Islet of Langerhans (tissue), 1 donor: Measurements from ENCODE around the gene PCDHA1.

ENCODE experiments used
- FAIRE-seq: peaks from one replicate; lab custom pipeline; 2011; peaks lifted over from hg19 to GRCh38; lab: Jason Lieb, UNC

The PCDHA1 gene

DNA sequence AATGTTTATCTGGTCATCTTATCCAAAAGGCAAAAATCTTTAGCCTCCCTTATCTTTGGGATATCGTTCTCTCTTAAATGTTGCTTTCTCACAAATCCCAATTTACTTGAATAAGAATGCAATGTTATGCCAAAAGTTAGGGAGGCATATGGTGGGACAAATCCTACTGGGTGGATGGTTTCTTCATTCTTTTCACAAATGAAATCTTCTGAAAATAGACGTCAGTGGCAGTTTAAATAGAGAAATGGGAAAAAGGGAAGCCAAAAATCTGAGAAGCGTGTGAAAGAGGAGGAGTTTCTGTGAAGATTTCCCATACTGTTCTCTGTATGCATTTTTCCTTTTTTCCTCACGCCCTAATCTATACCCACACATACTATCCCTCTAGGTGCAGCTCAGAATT lies 137.7 kb downstream of the PCDHA1 start:
- no peak for FAIRE-seq

DNA sequence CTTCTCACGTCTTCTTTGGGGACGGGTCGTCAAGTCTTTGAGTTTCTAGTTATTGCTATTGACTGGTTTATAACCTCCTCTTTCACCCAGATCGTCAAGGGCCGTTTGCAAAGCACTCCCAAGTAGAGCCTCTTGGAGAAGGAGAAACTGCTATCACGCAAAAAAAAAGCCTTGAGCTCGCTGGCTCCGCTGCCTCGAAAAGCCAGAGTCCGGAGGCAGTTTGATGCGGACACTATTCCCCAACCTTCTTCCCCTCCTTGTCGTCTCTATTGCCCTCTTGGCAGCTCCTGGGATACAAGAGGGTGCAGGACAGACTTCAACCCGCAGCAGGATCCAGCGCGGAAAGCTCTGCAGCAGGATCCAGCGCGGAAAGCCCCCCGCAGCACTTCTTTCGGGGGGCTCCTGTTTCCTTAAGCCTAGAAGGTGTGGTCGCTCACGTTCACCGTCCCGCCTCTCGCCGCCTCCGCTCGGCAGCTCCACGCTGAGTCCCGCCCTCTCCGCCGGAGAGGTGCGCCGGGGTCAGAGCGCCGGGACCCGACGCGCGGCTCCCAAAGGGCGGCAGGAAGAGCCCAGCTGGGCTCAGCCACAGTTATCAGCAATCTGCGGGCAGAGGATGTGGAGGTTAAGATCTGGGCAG lies 140.0 kb downstream of the PCDHA1 start, which contains the start of gene PCDHAC1:
PCDHAC1 (plus strand) TSS at position 494 of the 637 bp plus-strand sequence. CDS start 594 bp downstream, outside the sequence.
- no peak for FAIRE-seq

DNA sequence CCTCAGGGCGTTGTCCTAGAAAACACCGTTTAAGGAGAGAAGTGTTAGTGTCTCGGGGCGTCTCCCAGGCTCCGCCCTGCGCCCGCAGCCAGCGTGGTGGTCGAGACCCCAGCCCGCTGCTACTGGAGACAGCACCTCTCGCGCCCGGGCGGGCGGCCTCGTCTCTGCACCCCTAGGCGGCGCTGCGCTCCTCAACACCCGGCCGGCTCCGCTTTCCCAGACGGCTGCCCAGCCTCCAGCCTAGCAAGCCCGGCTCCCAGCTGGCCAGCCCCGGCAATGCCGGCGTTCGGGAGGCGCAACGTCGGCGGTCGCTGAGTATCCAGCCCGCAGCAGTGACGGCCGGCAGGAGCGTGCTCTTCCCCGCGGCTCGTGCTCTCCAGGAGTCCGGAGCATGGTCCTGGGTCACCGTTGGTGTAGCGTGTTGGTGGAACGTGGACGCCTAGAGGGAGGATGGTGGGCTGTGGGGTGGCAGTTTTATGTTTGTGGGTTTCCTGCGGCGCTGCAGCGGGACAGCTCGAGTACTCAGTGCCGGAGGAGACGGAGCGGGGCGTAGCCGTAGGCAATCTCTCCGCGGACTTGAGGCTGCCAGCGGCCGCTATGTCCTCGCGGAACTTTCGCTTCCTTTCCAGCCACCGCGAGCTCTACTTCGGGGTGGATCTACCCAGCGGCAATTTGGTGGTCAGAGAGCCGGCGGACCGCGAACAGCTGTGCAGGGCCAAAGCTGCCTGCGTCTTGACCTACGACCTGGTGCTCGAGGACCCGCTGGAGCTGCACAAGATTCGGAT lies 140.7 kb downstream of the PCDHA1 start:
- FAIRE-seq = no peak

DNA sequence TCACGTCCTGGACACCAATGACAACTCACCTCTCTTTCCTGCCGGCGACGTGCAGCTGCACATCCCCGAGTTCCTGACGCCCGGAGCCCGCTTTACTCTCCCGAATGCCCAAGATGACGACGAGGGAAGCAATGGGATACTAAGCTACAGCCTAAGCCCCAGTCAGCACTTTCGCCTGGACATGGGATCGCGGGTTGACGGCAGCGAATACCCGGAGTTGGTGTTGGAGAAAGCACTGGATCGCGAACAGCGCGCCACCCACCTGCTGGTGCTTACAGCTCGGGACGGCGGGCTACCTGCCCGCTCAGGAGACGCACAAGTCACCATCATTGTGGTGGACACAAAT lies 141.3 kb downstream of the PCDHA1 start:
- FAIRE-seq = no peak

- no peak for FAIRE-seq
Measured at GRCh38 chr5:140934964-140935606, 149.1 kb downstream of the PCDHA1 start.

GRCh38 chr5:140946578-140946977 lies 160.6 kb downstream of the PCDHA1 start:
- no peak for FAIRE-seq

DNA sequence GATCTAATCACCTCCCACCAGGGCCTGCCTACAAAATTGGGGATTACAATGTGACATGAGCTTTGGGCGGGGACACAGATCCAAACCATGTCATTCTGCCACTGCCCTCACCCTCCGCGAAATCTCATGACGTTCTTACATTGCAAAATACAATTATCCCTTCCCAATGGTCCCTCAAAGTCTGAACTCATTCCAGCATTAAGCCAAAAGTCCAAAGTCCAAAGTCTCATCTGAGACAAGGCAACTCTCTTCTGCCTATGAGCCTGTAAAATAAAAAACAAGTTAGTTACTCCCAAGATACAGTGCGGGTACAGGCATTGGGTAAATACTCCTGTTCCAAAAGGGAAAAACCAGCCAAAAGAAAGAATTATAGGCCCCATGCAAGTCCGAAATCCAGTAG lies 165.7 kb downstream of the PCDHA1 start:
- FAIRE-seq = no peak

DNA sequence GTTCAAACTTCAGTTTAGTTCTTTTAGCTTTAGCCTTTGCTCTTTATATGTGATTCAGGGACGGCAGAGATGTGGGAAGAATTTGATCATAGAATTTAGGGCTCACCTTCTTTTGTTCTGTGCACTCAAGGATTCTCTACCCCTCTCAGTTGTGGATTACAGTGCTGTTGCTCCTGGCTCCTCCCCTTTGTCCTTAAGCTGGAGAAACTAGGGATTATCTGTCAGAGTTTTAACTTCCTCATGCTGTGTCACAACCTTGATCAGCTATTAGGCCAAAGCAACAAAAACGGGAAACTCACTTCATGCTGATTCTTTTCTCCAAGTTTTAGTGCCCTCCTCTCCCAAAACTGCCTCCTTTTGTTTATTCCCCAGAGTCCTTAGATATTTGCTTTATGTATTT lies 167.3 kb downstream of the PCDHA1 start:
- no peak for FAIRE-seq

DNA sequence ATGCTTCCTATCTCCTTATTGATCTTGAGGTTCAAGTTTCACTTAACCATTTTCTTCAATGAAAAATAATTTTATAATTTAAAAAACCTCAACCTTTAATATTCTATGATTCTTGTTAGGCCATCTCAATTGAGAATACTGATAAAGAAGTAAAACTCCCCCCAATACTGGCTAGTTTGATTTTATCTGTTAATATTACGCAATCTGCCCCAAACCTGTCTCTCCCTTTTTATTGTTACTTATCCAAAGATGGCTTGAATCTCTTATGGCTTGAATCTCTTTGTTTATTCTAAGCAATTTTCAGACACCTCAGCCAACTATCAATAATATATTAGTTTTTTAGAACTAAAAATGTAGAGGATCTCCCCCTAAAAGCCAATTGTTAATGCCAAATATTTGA lies 176.2 kb downstream of the PCDHA1 start:
- FAIRE-seq = no peak

GRCh38 chr5:140964356-140964755 lies 178.4 kb downstream of the PCDHA1 start:
- FAIRE-seq = no peak

GRCh38 chr5:140965905-140966292 lies 180.0 kb downstream of the PCDHA1 start:
- FAIRE-seq = no peak

GRCh38 chr5:140966293-140967225 lies 180.6 kb downstream of the PCDHA1 start, which contains the start of gene PCDHAC2:
Gene PCDHAC2 (plus strand): TSS chr5:140966476. CDS start chr5:140966767, 291 bp downstream.
- no peak for FAIRE-seq

DNA sequence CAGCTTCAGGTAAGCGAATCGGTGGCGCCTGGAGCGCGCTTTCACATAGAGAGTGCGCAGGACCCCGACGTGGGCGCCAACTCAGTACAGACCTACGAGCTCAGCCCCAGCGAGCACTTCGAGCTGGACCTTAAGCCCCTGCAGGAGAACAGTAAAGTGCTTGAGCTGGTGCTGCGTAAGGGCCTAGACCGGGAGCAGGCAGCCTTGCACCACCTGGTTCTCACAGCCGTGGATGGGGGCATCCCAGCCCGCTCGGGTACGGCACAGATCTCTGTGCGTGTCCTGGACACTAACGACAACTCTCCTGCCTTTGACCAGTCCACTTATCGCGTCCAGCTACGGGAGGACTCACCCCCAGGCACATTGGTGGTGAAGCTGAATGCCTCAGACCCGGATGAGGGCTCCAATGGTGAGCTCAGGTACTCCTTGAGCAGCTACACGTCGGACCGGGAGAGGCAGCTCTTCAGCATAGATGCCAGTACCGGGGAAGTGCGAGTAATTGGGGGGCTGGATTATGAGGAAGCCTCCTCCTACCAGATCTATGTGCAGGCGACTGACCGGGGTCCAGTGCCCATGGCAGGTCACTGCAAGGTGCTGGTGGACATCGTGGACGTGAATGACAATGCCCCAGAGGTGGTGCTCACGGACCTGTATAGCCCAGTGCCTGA lies 181.4 kb downstream of the PCDHA1 start:
- no peak for FAIRE-seq

- no peak for FAIRE-seq
Measured at GRCh38 chr5:140969880-140970279, 183.9 kb downstream of the PCDHA1 start.

DNA sequence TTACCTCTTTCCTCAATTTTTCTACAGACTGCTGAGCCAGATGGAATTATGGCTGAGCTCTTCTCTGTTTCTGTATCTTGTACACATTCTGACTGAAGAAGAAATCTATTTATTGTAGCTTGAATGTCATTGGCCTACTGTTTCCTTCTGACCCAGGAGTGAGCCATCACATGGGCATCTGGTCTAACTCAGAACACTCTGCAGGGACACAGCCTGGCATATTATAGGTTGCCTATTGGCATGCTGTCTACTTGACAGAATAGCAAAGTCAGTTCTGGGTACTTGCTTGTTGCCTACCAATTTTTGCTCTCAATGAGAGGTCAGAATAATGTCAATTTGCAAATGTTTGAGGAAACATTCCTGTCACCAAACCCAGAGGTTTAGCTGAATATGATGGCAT lies 187.6 kb downstream of the PCDHA1 start:
- no peak for FAIRE-seq

- FAIRE-seq = peak; percentile 38
Measured at GRCh38 chr5:140977003-140977402, 191.1 kb downstream of the PCDHA1 start.

- no peak for FAIRE-seq
Measured at GRCh38 chr5:140978260-140978659, 192.3 kb downstream of the PCDHA1 start.

- no peak for FAIRE-seq
Measured at GRCh38 chr5:140978983-140979382, 193.0 kb downstream of the PCDHA1 start.

- no peak for FAIRE-seq
Measured at GRCh38 chr5:140982083-140982716, 196.3 kb downstream of the PCDHA1 start.

DNA sequence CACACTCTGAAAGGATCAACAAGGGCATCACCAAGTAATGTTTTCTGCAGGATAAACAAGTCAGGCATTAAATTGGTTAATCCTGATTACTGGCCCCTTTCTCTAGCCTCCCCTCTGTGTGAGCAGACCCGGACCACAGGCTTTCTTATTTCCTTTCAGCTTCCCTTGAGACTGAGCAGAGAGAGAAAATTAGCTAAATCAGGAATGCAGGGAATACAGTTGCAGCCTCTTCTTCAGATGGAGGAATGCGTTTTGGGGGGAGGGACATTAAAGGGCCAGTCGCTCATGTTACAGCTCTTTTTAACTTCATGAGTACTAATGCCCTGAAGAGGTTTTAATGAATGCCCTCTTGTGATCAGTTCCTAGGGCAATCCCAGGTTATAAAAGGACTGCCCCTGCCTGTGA lies 200.2 kb downstream of the PCDHA1 start:
- no peak for FAIRE-seq

GRCh38 chr5:140988100-140988499 lies 202.2 kb downstream of the PCDHA1 start:
- no peak for FAIRE-seq
